NCI-H1048 (cell line): ENCODE measurements around the gene ATP5MC3.

ENCODE experiments used
- DNase-seq: peaks from one replicate; lab custom pipeline; 2025; lab: John Stamatoyannopoulos, UW

ATP5MC3 gene

DNA sequence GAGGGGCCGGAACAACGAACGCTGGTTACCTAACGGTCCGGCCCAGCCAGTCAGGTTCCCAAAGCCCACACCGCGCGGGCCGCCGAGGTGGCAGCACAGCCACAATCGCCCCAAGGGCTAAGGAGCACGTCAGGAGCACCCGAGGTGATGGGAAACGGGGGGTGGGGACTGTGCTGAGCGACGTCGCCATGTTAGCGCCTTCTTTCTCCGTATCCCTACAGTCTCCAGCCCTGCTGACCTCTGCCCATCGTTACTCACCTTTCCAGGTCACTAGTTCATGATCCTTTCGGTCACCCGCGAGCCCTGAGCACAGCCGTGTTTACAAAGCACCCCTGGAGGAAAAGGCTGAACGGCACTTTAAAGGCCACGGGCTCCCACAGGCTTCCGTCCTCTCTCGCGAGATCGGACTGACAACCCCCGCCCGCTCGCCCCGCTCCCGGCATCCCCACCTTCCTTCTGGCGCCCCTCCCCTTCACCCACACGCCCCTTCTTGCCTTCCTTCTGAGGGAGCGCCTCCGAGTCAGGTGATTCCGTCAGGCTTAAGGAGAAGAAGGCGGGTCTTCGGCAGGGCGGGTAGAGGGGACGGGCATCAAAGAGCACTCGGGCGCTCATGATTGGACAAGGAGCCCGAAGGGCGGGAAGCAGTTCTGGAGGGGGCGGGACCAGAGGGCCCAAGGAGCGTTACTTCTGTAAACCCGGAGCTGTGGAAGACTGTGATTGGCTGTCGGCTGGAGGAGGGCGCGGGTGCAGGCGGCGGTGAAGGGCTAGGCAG lies 13.5 kb downstream of the ATP5MC3 start, which contains the start of gene ATF2:
ATF2 (minus strand) TSS at position 412 of the 772 bp plus-strand sequence. CDS start 31,760 bp downstream, outside the sequence.
- peak; percentile 97 for DNase-seq

DNA sequence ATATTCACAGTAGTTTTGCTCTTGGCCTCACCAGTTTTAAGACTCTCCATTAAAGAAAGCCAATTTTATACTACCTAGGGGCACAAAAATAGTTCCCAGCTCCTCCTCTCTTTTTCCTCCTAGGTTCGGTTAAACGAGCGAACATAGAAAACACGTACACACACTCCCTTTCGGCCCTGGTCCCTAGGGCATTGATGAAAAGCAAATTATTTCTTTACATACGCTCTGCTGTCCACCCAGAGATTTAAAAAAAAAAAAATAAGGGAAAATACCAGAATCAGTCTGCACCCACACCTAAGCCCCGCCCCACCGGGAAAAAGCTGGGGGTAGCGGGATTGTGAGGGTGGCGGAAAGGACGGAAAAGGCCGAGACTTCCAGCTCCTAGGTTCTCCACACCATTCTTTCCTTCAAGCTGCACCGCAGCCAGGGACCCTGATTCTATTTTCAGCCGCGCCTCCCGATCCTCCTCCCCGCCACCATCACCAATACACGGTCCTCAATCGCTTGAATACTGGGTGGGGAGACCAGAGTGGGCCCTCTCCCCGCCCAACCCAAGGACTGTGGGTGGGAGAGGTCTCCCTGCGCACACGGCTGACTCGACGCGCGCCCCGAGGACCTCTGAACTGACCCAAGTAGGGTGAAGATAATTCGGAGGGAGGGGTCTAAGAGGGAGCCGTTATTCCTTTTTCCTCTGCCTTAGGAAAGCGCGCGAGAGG lies 14.3 kb downstream of the ATP5MC3 start:
- DNase-seq = no peak

GRCh38 chr2:175166216-175166824 lies 15.2 kb downstream of the ATP5MC3 start:
- DNase-seq = no peak

DNA sequence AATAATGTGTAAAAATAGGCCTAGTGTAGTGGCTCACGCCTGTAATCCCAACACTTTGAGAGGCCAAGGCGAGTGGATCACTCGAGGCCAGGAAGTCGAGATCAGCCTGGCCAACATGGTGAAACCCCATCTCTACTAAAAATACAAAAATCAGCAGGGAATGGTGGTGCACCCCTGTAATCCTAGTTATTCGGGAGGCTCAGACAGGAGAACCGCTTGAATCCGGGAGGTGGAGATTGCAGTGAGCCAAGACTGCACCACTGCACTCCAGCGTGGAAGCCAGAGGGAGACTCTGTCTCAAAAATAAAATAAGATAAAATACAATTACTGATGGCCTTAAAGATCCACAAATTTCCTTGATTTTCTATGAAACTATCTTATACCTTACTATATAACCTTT lies 17.3 kb downstream of the ATP5MC3 start:
- no peak for DNase-seq

GRCh38 chr2:175158894-175159293 lies 22.6 kb downstream of the ATP5MC3 start:
- no peak for DNase-seq

GRCh38 chr2:175156534-175156933 lies 25.0 kb downstream of the ATP5MC3 start:
- DNase-seq = no peak

GRCh38 chr2:175154661-175155082 lies 26.8 kb downstream of the ATP5MC3 start:
- no peak for DNase-seq

DNA sequence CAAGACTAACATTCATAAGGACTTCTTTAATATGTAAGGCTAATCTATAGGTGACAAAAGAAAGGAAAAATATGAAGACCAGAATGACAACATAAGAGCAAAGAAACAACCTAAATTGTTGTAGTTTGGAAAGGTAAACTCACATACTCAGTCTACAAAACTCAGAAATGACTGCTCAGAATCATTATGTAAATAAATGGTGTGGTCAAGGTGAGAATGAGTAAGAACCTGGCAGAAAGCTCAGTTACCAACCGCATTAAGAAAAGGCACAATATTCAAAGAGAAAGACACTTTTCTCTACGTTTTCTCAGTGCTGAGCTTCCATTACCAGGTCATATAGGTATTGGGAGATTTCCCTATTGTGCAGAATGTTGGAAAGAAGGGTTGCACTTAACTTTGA lies 29.3 kb downstream of the ATP5MC3 start:
- DNase-seq = no peak

GRCh38 chr2:175151791-175152190 lies 29.7 kb downstream of the ATP5MC3 start:
- DNase-seq = no peak

DNA sequence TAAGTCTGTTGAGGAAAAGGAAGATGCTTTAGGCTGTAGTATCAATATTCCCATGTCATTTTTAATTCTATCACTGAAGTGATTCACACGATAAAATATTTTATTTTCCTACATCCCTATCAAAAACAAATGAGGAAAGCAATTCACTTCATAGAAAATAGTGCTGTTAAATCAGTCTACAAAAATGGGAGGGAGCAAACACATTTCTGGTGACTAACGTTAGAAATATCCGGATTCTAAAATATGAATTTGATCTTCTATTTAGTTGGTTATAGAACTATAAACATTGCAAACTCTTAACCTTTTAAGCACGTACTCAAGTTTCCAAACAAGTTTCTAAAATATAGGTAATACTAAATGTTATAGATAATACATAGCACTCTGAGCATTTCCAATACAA lies 34.3 kb downstream of the ATP5MC3 start:
- no peak for DNase-seq

- DNase-seq = no peak
Measured at GRCh38 chr2:175143678-175144077, 37.8 kb downstream of the ATP5MC3 start.

DNA sequence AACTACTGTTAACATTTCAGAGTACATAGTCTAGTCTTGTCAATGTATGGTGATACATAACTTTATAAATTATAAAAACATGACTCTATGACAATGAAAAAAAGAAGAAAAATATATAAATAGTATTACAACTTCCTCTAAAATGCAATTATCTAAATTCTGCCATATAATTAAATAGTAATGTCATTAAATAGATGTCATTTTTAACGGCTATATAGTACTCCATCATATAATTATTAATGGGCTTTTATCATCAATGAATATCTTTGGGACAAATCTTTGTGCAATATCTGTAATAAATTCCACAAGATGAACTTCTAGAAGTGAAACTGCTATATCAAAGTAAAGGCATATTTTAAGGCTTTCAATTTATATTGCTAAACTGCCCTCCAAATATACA lies 38.3 kb downstream of the ATP5MC3 start:
- no peak for DNase-seq

DNA sequence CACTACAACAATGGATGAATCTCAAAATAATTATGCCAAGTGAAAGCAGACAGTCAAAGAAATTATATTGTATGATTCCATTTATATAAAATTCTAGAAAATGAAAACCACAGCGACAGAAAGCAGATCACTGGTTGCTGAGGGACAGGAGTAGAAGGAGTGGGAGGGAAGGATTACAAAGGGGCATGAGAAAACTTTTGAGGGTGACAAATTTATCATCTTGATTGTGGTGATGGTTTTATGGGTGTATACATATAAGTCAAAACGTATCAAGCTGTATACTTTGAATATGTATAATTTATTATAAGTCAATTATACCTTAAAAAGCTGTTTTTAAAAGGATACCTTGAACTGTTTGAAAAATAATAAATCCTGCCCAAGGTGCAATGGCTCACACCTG lies 41.2 kb downstream of the ATP5MC3 start:
- DNase-seq = no peak

- DNase-seq = no peak
Measured at GRCh38 chr2:175137793-175138192, 43.7 kb downstream of the ATP5MC3 start.

- DNase-seq = no peak
Measured at GRCh38 chr2:175136334-175137215, 44.9 kb downstream of the ATP5MC3 start.

DNA sequence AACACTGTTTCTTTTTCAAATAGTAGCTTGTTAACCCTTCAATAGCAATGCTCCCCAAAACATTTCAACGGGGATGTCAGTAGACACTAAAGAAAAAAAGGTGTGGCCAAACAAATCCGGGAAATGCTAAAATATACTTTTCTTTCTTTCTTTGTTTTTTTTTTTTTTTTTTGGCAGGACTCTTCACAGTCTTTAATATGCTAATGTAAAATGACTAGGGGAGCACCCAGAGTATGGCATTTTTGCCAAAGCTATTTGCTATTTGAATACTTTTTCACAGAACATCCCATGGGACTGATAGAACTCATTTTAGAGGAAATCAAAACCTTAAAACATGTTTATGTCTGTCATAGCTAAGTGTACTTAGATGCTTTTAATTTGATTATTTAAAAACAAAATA lies 45.6 kb downstream of the ATP5MC3 start:
- no peak for DNase-seq

DNA sequence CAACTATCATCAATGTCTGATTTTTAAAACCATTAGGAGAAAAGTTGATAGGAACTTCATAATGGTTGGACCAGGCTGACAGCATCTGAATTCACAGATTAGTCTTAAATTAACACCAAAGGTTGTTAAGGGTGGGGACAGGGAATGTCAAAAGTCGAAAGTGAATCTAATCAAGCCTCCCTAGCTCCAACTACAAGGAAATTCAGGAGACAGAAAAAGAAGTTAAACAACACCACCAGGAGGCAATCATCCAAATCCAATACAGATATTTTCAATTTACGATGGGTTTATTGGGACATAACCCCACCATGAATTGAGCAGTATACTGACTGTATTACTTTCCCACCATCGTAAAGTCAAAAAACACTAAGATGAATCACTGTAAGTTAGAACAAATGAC lies 46.3 kb downstream of the ATP5MC3 start:
- DNase-seq = no peak

DNA sequence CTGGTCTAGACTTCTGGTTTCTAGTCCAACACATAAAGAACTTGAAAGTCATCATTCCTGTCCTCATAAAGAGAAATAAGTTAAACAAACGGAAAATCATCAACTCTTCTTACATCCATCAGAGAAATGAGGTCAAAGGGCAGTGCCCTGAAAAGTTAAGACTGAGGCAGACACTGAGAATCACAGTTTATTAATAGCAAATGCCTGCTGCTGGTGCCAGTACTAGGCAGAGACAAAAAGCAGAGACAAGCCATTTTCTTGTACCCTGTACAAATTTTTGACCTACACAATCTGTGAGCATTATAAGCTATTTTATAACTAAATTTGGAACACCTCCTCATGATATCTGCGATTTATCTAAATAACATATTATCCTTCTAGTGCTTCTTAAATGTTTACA lies 50.3 kb downstream of the ATP5MC3 start:
- DNase-seq = no peak

DNA sequence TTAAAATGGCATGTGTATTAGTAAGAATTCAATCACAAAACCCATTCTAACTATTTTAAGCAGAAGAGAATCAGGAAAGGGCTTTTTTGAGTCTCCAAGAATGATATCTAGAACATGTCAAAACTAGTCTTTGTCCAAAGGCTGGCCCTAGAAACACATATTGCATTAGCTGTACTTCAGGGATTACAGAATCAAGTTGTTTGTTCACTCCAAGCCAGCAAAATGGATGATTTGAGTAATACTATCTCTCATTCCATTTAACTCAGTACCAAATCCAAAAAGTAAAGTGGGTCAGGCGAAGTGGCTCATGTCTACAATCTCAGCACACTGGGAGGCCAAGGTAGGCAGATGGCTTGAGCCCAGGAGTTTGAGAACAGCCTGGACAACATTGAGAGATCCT lies 54.8 kb downstream of the ATP5MC3 start:
- no peak for DNase-seq
